ENCODE data around the gene NSMF.

The NSMF gene

DNA sequence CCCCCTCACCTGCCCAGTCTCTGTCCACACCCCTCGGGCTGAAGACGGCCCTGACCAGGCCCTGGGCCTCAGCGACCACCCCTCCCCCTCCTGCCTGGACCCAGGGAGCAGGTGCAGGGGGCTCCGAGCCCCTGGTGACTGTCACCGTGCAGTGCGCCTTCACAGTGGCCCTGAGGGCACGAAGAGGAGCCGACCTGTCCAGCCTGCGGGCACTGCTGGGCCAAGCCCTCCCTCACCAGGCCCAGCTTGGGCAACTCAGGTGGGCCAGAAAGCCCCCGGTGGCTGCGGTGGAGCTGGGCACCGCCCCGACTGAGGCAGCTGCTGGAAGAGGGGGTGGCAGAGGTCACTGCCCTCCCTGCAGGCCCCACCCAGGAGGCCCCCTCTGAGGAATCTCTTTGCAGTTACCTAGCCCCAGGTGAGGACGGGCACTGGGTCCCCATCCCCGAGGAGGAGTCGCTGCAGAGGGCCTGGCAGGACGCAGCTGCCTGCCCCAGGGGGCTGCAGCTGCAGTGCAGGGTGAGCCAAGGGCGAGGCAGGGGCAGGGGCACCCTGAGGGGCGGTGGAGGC, 25.7 kb downstream of the NSMF start:
- H3K27me3 Mint-ChIP-seq: peaks cover 4 to 15% of the 10 kb centered on the region in 2 donors
- H3K4me1 Mint-ChIP-seq: peaks cover 2 to 20% of the 10 kb centered on the region in 2 donors
- ATAC-seq (replicated peaks) (no peak), DNase-seq (no peak)
- H3K27ac Mint-ChIP-seq: no peak overlapping the region
- H3K36me3 Mint-ChIP-seq: no peaks in the 10 kb centered on the region
- H3K4me3 Mint-ChIP-seq: no peak overlapping the region
- no peaks in the 10 kb centered on the region for H3K9me3 Mint-ChIP-seq

DNA sequence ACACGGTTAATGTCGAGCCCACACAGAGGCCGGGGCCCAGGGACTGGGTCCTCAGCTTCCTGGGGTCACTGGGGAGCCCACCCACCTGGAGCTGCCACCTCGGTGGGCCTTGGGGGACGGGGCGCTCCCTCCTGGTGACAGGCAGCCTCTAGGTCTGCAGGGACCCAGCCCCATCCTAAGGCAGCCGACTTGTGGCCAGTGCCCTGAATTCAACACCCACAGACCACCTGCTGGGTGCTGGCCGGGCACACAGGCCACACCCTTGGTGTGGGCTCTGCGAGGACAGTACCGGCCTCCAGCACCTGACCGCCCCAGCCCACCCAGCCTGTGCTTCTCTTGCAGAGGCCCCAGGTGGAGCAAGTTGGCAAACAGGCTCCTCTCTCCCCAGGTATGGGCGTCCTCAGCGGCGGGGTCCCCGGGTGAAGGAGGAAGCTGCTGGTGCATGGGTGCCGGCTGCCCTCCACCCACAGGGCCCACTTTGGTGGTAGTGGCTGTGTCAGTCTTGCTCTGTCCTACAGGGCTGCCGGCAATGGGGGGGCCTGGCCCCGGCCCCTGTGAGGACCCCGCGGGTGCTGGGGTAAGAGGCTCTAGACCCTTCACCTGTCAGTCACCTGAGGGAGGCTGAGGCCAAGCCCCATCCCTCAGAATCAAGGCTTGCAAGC, 26.3 kb downstream of the NSMF start:
- DNase-seq: no peak
- peaks cover 4 to 15% of the 10 kb centered on the region in 2 donors for H3K27me3 Mint-ChIP-seq

GRCh38 chr9:137431416-137431931, 27.7 kb downstream of the NSMF start:
- Mint-ChIP-seq H3K27me3 (peaks cover 4 to 15% of the 10 kb centered on the region in 2 donors), H3K27ac (no peak overlapping the region), H3K36me3 (no peaks in the 10 kb centered on the region), H3K9me3 (no peaks in the 10 kb centered on the region), H3K4me1 (peaks cover 2 to 26% of the 10 kb centered on the region in 2 donors), H3K4me3 (no peak overlapping the region)
- no peak for ATAC-seq (replicated peaks)
- no peak for DNase-seq

More for the DNA sequence above, 26.3 kb downstream of the NSMF start:
- Mint-ChIP-seq H3K36me3 (no peaks in the 10 kb centered on the region), H3K27ac (no peak overlapping the region), H3K4me3 (no peak overlapping the region), H3K9me3 (no peaks in the 10 kb centered on the region), H3K4me1 (peaks cover 2 to 25% of the 10 kb centered on the region in 2 donors)
- ATAC-seq (replicated peaks): no peak

GRCh38 chr9:137430723-137431415, 28.3 kb downstream of the NSMF start:
- ATAC-seq (replicated peaks) (peak in 1 of 2 donors; percentile 18), DNase-seq (no peak)
- H3K9me3 Mint-ChIP-seq: no peaks in the 10 kb centered on the region
- no peak overlapping the region for H3K4me3 Mint-ChIP-seq
- no peaks in the 10 kb centered on the region for H3K36me3 Mint-ChIP-seq
- H3K4me1 Mint-ChIP-seq: peaks cover 2 to 26% of the 10 kb centered on the region in 2 donors
- H3K27ac Mint-ChIP-seq: no peak overlapping the region
- H3K27me3 Mint-ChIP-seq: peaks cover 4 to 15% of the 10 kb centered on the region in 2 donors

- H3K36me3 Mint-ChIP-seq: no peaks in the 10 kb centered on the region
- peaks cover 4 to 15% of the 10 kb centered on the region in 2 donors for H3K27me3 Mint-ChIP-seq
- ATAC-seq (replicated peaks) (peak; percentile 70), DNase-seq (no peak)
- H3K9me3 Mint-ChIP-seq: no peaks in the 10 kb centered on the region
- H3K4me3 Mint-ChIP-seq: no peak overlapping the region
- H3K4me1 Mint-ChIP-seq: peaks cover 2 to 26% of the 10 kb centered on the region in 2 donors
- H3K27ac Mint-ChIP-seq: no peak overlapping the region
Observed at GRCh38 chr9:137429974-137430722, 29.0 kb downstream of the NSMF start.

GRCh38 chr9:137429546-137429890, 29.6 kb downstream of the NSMF start:
- Mint-ChIP-seq H3K27ac (no peak overlapping the region), H3K9me3 (no peaks in the 10 kb centered on the region), H3K27me3 (peaks cover 4 to 15% of the 10 kb centered on the region in 2 donors), H3K4me3 (peak overlapping the region in 1 of 2 donors; percentile 43), H3K36me3 (no peaks in the 10 kb centered on the region), H3K4me1 (peaks cover 2 to 26% of the 10 kb centered on the region in 2 donors)
- ATAC-seq (replicated peaks): no peak
- no peak for DNase-seq

GRCh38 chr9:137428841-137429545, 30.1 kb downstream of the NSMF start:
- H3K27me3 Mint-ChIP-seq: peaks cover 4 to 15% of the 10 kb centered on the region in 2 donors
- H3K4me3 Mint-ChIP-seq: no peak overlapping the region
- no peaks in the 10 kb centered on the region for H3K36me3 Mint-ChIP-seq
- peaks cover 2 to 26% of the 10 kb centered on the region in 2 donors for H3K4me1 Mint-ChIP-seq
- DNase-seq (no peak), ATAC-seq (replicated peaks) (no peak)
- H3K9me3 Mint-ChIP-seq: no peaks in the 10 kb centered on the region
- no peak overlapping the region for H3K27ac Mint-ChIP-seq

DNA sequence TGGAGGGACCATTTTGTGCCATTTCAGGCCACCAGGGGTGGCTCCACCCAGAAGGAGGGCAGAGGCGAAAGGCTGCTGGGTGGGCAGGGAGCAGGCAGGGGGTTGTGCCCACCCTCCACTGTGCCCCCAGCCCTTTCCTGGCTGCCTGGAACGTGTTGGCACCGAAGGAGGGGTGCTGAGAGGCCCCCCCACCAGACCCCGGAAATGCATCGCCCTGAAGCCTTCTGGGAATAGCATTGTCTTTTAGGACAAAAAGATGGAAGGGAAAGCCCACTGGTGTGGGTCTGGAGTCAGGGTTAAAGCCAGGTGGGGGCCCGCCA, 30.9 kb downstream of the NSMF start:
- Mint-ChIP-seq H3K4me3 (no peak overlapping the region), H3K27ac (no peak overlapping the region), H3K36me3 (no peaks in the 10 kb centered on the region), H3K9me3 (no peaks in the 10 kb centered on the region), H3K27me3 (peaks cover 4 to 15% of the 10 kb centered on the region in 2 donors), H3K4me1 (peaks cover 2 to 26% of the 10 kb centered on the region in 2 donors)
- DNase-seq (no peak), ATAC-seq (replicated peaks) (no peak)

DNA sequence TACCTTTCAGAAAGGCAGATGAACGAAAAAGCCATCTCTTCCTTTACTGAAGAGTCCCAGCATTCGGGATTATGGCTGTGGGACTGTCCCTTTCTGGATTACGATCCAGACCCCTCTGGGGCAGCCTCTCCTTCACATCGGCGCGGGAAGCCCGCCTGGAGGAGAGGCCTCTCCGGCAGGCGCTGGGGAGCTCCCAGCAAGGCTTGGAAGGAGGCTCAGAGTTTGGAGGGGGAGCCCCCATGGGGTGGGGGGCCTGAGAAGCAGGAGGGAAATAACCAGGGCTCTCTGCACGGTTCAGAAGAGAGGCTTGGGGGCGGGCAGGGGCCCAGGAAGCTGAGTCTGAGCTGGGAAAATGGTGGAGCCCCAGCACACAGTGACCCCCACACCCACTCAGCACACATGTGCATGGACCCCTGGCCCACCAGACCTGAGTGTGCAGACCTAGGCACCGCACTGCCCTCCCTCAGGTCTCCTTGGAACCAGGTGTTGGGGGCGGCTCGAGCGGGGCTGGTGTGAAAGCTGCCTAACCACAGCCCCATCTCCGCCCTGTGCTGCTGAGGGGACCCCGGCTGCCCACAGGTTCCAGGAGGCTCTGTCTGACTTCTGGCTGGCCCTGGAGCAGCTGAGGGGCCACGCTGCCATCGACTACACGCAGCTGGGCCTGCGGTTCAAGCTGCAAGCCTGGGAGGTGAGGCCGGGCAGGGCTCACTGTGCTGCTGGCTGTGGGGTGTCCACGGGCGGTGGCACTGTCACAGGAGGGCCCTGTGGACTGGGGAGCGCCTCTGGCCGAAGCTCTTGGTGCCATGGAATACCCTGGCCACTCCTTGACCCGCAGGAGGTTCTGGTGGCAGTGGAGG, 31.5 kb downstream of the NSMF start:
- no peak for ATAC-seq (replicated peaks)
- Mint-ChIP-seq H3K4me3 (no peak overlapping the region), H3K27ac (no peak overlapping the region), H3K4me1 (peaks cover 2 to 26% of the 10 kb centered on the region in 2 donors), H3K9me3 (no peaks in the 10 kb centered on the region), H3K27me3 (peaks cover 4 to 15% of the 10 kb centered on the region in 2 donors), H3K36me3 (no peaks in the 10 kb centered on the region)
- no peak for DNase-seq

DNA sequence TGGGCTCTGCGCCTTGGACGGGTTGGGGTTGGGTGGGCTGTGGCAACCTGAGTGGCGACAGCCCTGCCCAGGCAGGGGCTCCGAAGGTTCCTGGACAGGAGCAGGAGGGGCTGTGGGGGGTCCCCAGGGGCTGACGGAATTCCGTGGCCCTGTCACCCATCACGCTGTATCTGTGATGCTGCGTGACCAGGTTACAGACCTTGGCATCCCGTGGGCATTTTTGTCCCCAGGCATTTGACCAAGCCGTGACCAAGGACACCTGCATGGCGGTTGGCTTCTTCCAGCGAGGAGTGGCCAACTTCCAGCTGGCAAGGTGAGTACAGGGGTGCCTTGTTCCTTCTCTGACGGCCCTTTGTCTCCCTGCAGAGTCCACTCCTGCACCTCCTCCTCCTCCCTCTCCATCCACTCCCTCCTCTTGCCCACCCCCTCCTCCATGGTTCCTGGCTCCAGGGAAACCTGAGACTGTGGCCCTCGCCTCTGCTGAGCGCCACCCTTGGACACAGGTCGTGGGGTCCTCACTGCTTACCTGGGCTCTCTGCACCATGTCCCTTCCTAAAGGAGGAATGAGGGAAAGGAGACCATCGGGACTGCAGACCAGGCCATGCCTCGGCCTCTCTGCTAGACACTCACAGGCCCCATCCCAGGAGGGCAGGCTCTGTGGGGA, 33.0 kb downstream of the NSMF start:
- peaks cover 6 to 32% of the 10 kb centered on the region in 2 donors for H3K4me1 Mint-ChIP-seq
- H3K27ac Mint-ChIP-seq: no peak overlapping the region
- peaks cover 2 to 12% of the 10 kb centered on the region in 2 donors for H3K27me3 Mint-ChIP-seq
- H3K4me3 Mint-ChIP-seq: no peak overlapping the region
- no peaks in the 10 kb centered on the region for H3K36me3 Mint-ChIP-seq
- no peak for DNase-seq
- no peak for ATAC-seq (replicated peaks)
- no peaks in the 10 kb centered on the region for H3K9me3 Mint-ChIP-seq

- ATAC-seq (replicated peaks) (peak; percentile 59 to 64), DNase-seq (no peak)
- no peaks in the 10 kb centered on the region for H3K36me3 Mint-ChIP-seq
- H3K27me3 Mint-ChIP-seq: no peaks in the 10 kb centered on the region
- H3K4me1 Mint-ChIP-seq: peaks cover 5 to 12% of the 10 kb centered on the region in 2 donors
- no peak overlapping the region for H3K27ac Mint-ChIP-seq
- no peaks in the 10 kb centered on the region for H3K9me3 Mint-ChIP-seq
- peak overlapping the region; percentile 52 to 88 for H3K4me3 Mint-ChIP-seq
Observed at GRCh38 chr9:137423514-137424291, 35.4 kb downstream of the NSMF start.
